A673 (cell line): Measurements from ENCODE around the gene OPTC. TPM values are rescaled to one million over a fixed set of nuclear protein-coding genes. Genes with fewer than 3 reads are reported as not detected.

Experiments
- BruUV-seq: library from RNA; stranded (reverse); fragments of 400-500 nt; replicated peaks from 2 replicates; lab custom pipeline; 2021; lab: Mats Ljungman, UMichigan
- CTCF ChIA-PET: fragments of 300-600 bp; sonication (Branson Sonifier 250); formaldehyde crosslinking; loops from one replicate; lab custom pipeline; 2022; ENCODE audit warnings: antibody characterized with exemption; lab: Charles Lee
- POLR2A ChIA-PET: fragments of 300-600 bp; sonication (Branson Sonifier 250); formaldehyde crosslinking; loops from one replicate; lab custom pipeline; 2022; ENCODE audit warnings: antibody characterized with exemption; ENCODE audit not compliant: low non-redundant PET; lab: Charles Lee
- DNase-seq: peaks from one replicate; pipeline ENCODE4 v3.0.0-alpha.2; 2015; ENCODE audit warnings: low spot score
- H3K27ac ChIP-seq: fragments of 200-600 bp; sonication (generic); 2 replicates; pipeline ENCODE4 v1.5.1; 2016; ENCODE audit warnings: mixed run types, low read depth, mild to moderate bottlenecking, mixed read lengths, antibody characterized with exemption, low read length; ENCODE audit not compliant: poor library complexity, severe bottlenecking
- H3K27me3 ChIP-seq: fragments of 200-600 bp; sonication (generic); replicated peaks from 2 replicates; pipeline ENCODE4 v1.6.1; 2017; ENCODE audit warnings: mixed run types, low read depth, mild to moderate bottlenecking, mixed read lengths, antibody characterized with exemption, low read length; ENCODE audit not compliant: insufficient read depth, poor library complexity
- H3K36me3 ChIP-seq: fragments of 200-600 bp; sonication (generic); 2 replicates; pipeline ENCODE4 v1.6.1; 2016; ENCODE audit warnings: mixed run types, mild to moderate bottlenecking, mixed read lengths, antibody characterized with exemption, low read length; ENCODE audit not compliant: insufficient read depth, poor library complexity, severe bottlenecking
- H3K4me1 ChIP-seq: fragments of 200-600 bp; sonication (generic); 2 replicates; pipeline ENCODE4 v1.6.1; 2017; ENCODE audit warnings: mixed run types, mild to moderate bottlenecking, mixed read lengths, antibody characterized with exemption, low read length; ENCODE audit not compliant: insufficient read depth, poor library complexity, severe bottlenecking
- H3K4me3 ChIP-seq: fragments of 200-600 bp; sonication (generic); 2 replicates; pipeline ENCODE4 v1.5.1; 2016; ENCODE audit warnings: low read depth, mixed run types, mild to moderate bottlenecking, mixed read lengths, low read length; ENCODE audit not compliant: poor library complexity, severe bottlenecking
- H3K9me3 ChIP-seq: fragments of 200-600 bp; sonication (generic); 2 replicates; pipeline ENCODE4 v1.6.1; 2016; ENCODE audit warnings: mixed run types, low read depth, mild to moderate bottlenecking, mixed read lengths, antibody characterized with exemption, low read length; ENCODE audit not compliant: poor library complexity, severe bottlenecking
- CTCF ChIP-seq: fragments of 300-800, 200-600 bp; sonication (generic); conservative IDR thresholded peaks from 2 replicates; pipeline ENCODE4 v1.5.1; 2017; ENCODE audit warnings: low read depth, mild to moderate bottlenecking, antibody characterized with exemption, low read length, moderate library complexity, mixed read lengths
- EZH2 ChIP-seq: fragments of 200-600 bp; sonication (generic); IDR thresholded peaks from 2 replicates; pipeline ENCODE4 v1.6.1; 2017; ENCODE audit warnings: borderline replicate concordance, low read depth, mild to moderate bottlenecking, mixed read lengths, antibody characterized with exemption, low read length; ENCODE audit not compliant: poor library complexity, severe bottlenecking
- intact Hi-C: fragments of 100-400 bp; cut with micrococcal nuclease; formaldehyde crosslinking; loops from one replicate; pipeline ENCODE4 v1.10.0; 2022; ENCODE audit not compliant: unreplicated experiment
- total RNA-seq: library from RNA; stranded (reverse); gene quantifications from 2 replicates; pipeline ENCODE4 v1.2.3, GENCODE V29; 2021

Gene OPTC
- total RNA-seq, 1 experiment from 2014 or later, result not detected

GRCh38 chr1:203556047-203556851 is 62.3 kb downstream of the OPTC start:
- TF ChIP-seq CTCF (no peak), EZH2 (no peak)
- CTCF ChIA-PET, result no interaction called here

DNA sequence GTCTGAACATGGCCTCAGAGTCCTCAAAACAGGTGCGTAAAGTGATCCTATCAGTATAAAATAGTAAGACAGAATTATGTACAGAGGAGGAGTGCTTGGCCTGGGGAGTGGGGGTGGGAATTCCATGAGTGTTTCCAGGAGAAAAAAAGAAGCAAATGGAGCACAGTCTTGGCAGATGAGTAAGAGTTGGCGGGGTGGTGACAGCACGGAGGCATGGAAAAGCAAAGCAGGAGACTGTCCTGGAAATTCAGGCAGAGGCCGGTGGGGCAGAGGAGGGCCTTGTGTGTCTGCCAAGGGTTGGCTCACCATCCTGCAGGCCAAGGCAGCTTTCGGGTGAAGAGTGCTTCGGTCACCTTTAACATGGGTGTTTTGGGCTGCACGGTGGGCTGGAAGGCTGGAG is 63.4 kb downstream of the OPTC start:
- no peaks in the 10 kb centered on the region for H3K9me3 ChIP-seq
- no peak for TF ChIP-seq EZH2
- TF ChIP-seq CTCF, result no peak
- no peak for DNase-seq
- no peak overlapping the region for H3K27ac ChIP-seq
- intact Hi-C loops, result no loop called here
- ChIA-PET POLR2A (no interaction called here), CTCF (no interaction called here)
- no peaks in the 10 kb centered on the region for H3K36me3 ChIP-seq
- H3K27me3 ChIP-seq, result no peaks in the 10 kb centered on the region
- H3K4me1 ChIP-seq, result peaks cover 13% of the 10 kb centered on the region
- no TSS peak for BruUV-seq
- no peak overlapping the region for H3K4me3 ChIP-seq

More at GRCh38 chr1:203556047-203556851, 62.3 kb downstream of the OPTC start:
- Histone ChIP-seq H3K4me3 (no peak overlapping the region), H3K27ac (no peak overlapping the region), H3K36me3 (no peaks in the 10 kb centered on the region), H3K27me3 (no peaks in the 10 kb centered on the region), H3K9me3 (no peaks in the 10 kb centered on the region), H3K4me1 (peaks cover 13% of the 10 kb centered on the region)
- no peak for DNase-seq
- BruUV-seq, result no TSS peak
- POLR2A ChIA-PET, result no interaction called here
- intact Hi-C loops, result no loop called here

GRCh38 chr1:203558064-203558760 is 64.3 kb downstream of the OPTC start:
- H3K36me3 ChIP-seq, result no peaks in the 10 kb centered on the region
- intact Hi-C loops, result no loop called here
- H3K4me3 ChIP-seq, result no peak overlapping the region
- no peak for TF ChIP-seq EZH2
- TF ChIP-seq CTCF, result no peak
- H3K9me3 ChIP-seq, result no peaks in the 10 kb centered on the region
- H3K27ac ChIP-seq, result no peak overlapping the region
- CTCF ChIA-PET, result interaction anchor here (0.5 kb wide), 2 partner anchors 11 to 69 kb away, joined by 3 read pairs; partner anchors contain the start of gene ATP2B4
- BruUV-seq, result no TSS peak
- H3K27me3 ChIP-seq, result no peaks in the 10 kb centered on the region
- no peak for DNase-seq
- POLR2A ChIA-PET, result no interaction called here
- H3K4me1 ChIP-seq, result peaks cover 13% of the 10 kb centered on the region

Other genes with a start within 250 kb of the OPTC start
- 8.5 and 9.3 TPM in 2 replicates for gene BTG2, start 188.6 kb upstream of the OPTC start, total RNA-seq
- 0.35 and 0.69 TPM in 2 replicates for gene FMOD, start 143.0 kb upstream of the OPTC start, total RNA-seq
- gene PRELP, start 18.3 kb upstream of the OPTC start, total RNA-seq, result not detected in 2 replicates
- 16.1 and 19.5 TPM in 2 replicates for gene ATP2B4, start 132.7 kb downstream of the OPTC start, total RNA-seq